Astrocyte of the cerebellum (primary cell): ENCODE measurements around the gene CA9.

Source experiments
- DNase-seq: peaks from one replicate; pipeline ENCODE4 v3.0.0-alpha.2; 2011; ENCODE audit warnings: low read depth
- H3K4me3 ChIP-seq: 2 replicates; pipeline ENCODE4 v1.5.1; 2011; ENCODE audit warnings: mild to moderate bottlenecking, low read depth, low read length, moderate library complexity
- CTCF ChIP-seq: IDR thresholded peaks from 2 replicates; pipeline ENCODE4 v1.5.1; 2012; ENCODE audit warnings: low read length, low read depth, moderate library complexity, mild to moderate bottlenecking; ENCODE audit errors: missing control alignments
- in situ Hi-C: cut with HindIII; loops from 2 replicates; pipeline ENCODE4 v1.10.0; 2017; ENCODE audit warnings: low sequenced_read_pairs

The CA9 gene

GRCh38 chr9:35723908-35724307 lies 50.2 kb downstream of the CA9 start:
- TF ChIP-seq CTCF = no peak

GRCh38 chr9:35725362-35725761 lies 51.6 kb downstream of the CA9 start:
- no peak overlapping the region for H3K4me3 ChIP-seq
- in situ Hi-C loops = loop anchor here (5.0 kb wide), 1 partner anchor 33 kb away; no protein-coding TSS in a partner anchor
- no peak for DNase-seq
- no peak for TF ChIP-seq CTCF

More at GRCh38 chr9:35723908-35724307, 50.2 kb downstream of the CA9 start:
- in situ Hi-C loops = no loop called here
- DNase-seq = no peak
- no peak overlapping the region for H3K4me3 ChIP-seq

GRCh38 chr9:35726931-35727330 lies 53.2 kb downstream of the CA9 start:
- DNase-seq = no peak
- in situ Hi-C loops = loop anchor here (5.0 kb wide), 1 partner anchor 35 kb away; no protein-coding TSS in a partner anchor
- peak overlapping the region; percentile 88 for H3K4me3 ChIP-seq
- TF ChIP-seq CTCF = peak; percentile 3

- no peak for DNase-seq
- peak overlapping the region; percentile 88 for H3K4me3 ChIP-seq
- TF ChIP-seq CTCF = no peak
- in situ Hi-C loops = loop anchor here (5.0 kb wide), 1 partner anchor 35 kb away; no protein-coding TSS in a partner anchor
Observed at GRCh38 chr9:35727676-35728040, 53.9 kb downstream of the CA9 start.

GRCh38 chr9:35728041-35728971 lies 54.6 kb downstream of the CA9 start:
- DNase-seq = peak; percentile 65
- TF ChIP-seq CTCF = no peak
- in situ Hi-C loops = loop anchor here (5.0 kb wide), 1 partner anchor 36 kb away; no protein-coding TSS in a partner anchor
- H3K4me3 ChIP-seq = peak overlapping the region; percentile 88

- DNase-seq = no peak
- in situ Hi-C loops = loop anchor here (5.0 kb wide), 1 partner anchor 37 kb away; no protein-coding TSS in a partner anchor
Observed at GRCh38 chr9:35729101-35729500, 55.4 kb downstream of the CA9 start.

More at GRCh38 chr9:35729101-35729500, 55.4 kb downstream of the CA9 start:
- peak overlapping the region; percentile 88 for H3K4me3 ChIP-seq
- no peak for TF ChIP-seq CTCF
